GM21381 (cell line): ENCODE measurements around the gene SERTAD1.

Source experiments
- ATAC-seq: cut with Tn5 transposase; IDR thresholded peaks from one replicate; pipeline ENCODE4 v1.9.1; 2021; ENCODE audit warnings: mild to moderate bottlenecking, moderate library complexity; ENCODE audit not compliant: unreplicated experiment

Gene SERTAD1

GRCh38 chr19:40380199-40381037, 45.4 kb downstream of the SERTAD1 start:
- no peak for ATAC-seq

GRCh38 chr19:40379446-40380198, 46.2 kb downstream of the SERTAD1 start:
- ATAC-seq = no peak

- ATAC-seq = no peak
These were observed 47.3 kb downstream of the SERTAD1 start for GRCh38 chr19:40378509-40378908.

- ATAC-seq = no peak
These were observed 47.9 kb downstream of the SERTAD1 start for GRCh38 chr19:40377876-40378385.

GRCh38 chr19:40376286-40376862, 49.4 kb downstream of the SERTAD1 start:
- ATAC-seq = no peak

GRCh38 chr19:40374084-40374483, 51.7 kb downstream of the SERTAD1 start:
- no peak for ATAC-seq

GRCh38 chr19:40371802-40372122, 54.0 kb downstream of the SERTAD1 start:
- ATAC-seq = no peak
